Renal cortex interstitium (tissue), 15 donors: ENCODE measurements around the gene SLC47A1. TPM values are rescaled to one million over a fixed set of nuclear protein-coding genes. Genes with fewer than 3 reads are reported as not detected.
A peak's percentile ranks its signal among the peaks of the same experiment; 100 is the strongest.
"Not testable (repeated sequence)": the region's sequence is repeated elsewhere in the genome, so short reads cannot be mapped to it uniquely, and the experiment has no call there.

Experiments
- DNase-seq, 11 donors: peaks; one replicate each; pipeline ENCODE4 v3.0.0-alpha.2; 2013; ENCODE audit warnings: low read depth in 9 of 11, low spot score in 4 of 11; ENCODE audit errors: extremely low read depth in 1 of 11
- long read RNA-seq, 16 experiments: transcript quantifications; one replicate each; lab custom pipeline, GENCODE V29; 2026
- polyA plus RNA-seq, 3 donors: library from polyadenylated mRNA; unstranded; fragments of 120-200 nt; gene quantifications; one replicate each; pipeline ENCODE4 v1.2.1, GENCODE V29; 2013; ENCODE audit not compliant: insufficient read length in 3 of 3

The SLC47A1 gene, protein sequence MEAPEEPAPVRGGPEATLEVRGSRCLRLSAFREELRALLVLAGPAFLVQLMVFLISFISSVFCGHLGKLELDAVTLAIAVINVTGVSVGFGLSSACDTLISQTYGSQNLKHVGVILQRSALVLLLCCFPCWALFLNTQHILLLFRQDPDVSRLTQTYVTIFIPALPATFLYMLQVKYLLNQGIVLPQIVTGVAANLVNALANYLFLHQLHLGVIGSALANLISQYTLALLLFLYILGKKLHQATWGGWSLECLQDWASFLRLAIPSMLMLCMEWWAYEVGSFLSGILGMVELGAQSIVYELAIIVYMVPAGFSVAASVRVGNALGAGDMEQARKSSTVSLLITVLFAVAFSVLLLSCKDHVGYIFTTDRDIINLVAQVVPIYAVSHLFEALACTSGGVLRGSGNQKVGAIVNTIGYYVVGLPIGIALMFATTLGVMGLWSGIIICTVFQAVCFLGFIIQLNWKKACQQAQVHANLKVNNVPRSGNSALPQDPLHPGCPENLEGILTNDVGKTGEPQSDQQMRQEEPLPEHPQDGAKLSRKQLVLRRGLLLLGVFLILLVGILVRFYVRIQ
- 10 to 100 TPM; 16.6 to 24.6 (median 23.5) TPM for polyA plus RNA-seq
- long read RNA-seq, donor 1, partial matches to known transcripts: 0 of 2 reads
- long read RNA-seq, donor 1, other reads (novel, unspliced or antisense): 0 of 2 reads
- long read RNA-seq, donor 2: 0 reads
- long read RNA-seq, donor 3, partial matches to known transcripts: 0 of 3 reads
- long read RNA-seq, donor 3, other reads (novel, unspliced or antisense): 0 of 3 reads
- long read RNA-seq, donor 4, partial matches to known transcripts: 0 of 2 reads
- long read RNA-seq, donor 4, other reads (novel, unspliced or antisense): 0 of 2 reads
- long read RNA-seq, donor 5: 0 reads
- long read RNA-seq, donor 6, partial matches to known transcripts: 12 of 14 reads
- long read RNA-seq, donor 6, other reads (novel, unspliced or antisense): 0 of 14 reads
- long read RNA-seq, donor 7, partial matches to known transcripts: 23 of 26 reads
- long read RNA-seq, donor 7, other reads (novel, unspliced or antisense): 0 of 26 reads
- long read RNA-seq, donor 8: 0 reads
- long read RNA-seq, donor 9, partial matches to known transcripts: 0 of 3 reads
- long read RNA-seq, donor 9, other reads (novel, unspliced or antisense): 0 of 3 reads
- long read RNA-seq, donor 10, partial matches to known transcripts: 28 of 28 reads
- long read RNA-seq, donor 10, other reads (novel, unspliced or antisense): 0 of 28 reads
- long read RNA-seq, donor 11, partial matches to known transcripts: 0 of 4 reads
- long read RNA-seq, donor 11, other reads (novel, unspliced or antisense): 0 of 4 reads
- long read RNA-seq, donor 12: 0 reads
- long read RNA-seq, donor 13: 0 reads
- long read RNA-seq, donor 14, partial matches to known transcripts: 0 of 1 reads
- long read RNA-seq, donor 14, other reads (novel, unspliced or antisense): 0 of 1 reads
- long read RNA-seq, donor 15, partial matches to known transcripts: 0 of 2 reads
- long read RNA-seq, donor 15, other reads (novel, unspliced or antisense): 0 of 2 reads
- long read RNA-seq, donor 16, partial matches to known transcripts: 0 of 4 reads
- long read RNA-seq, donor 16, other reads (novel, unspliced or antisense): 0 of 4 reads

DNA sequence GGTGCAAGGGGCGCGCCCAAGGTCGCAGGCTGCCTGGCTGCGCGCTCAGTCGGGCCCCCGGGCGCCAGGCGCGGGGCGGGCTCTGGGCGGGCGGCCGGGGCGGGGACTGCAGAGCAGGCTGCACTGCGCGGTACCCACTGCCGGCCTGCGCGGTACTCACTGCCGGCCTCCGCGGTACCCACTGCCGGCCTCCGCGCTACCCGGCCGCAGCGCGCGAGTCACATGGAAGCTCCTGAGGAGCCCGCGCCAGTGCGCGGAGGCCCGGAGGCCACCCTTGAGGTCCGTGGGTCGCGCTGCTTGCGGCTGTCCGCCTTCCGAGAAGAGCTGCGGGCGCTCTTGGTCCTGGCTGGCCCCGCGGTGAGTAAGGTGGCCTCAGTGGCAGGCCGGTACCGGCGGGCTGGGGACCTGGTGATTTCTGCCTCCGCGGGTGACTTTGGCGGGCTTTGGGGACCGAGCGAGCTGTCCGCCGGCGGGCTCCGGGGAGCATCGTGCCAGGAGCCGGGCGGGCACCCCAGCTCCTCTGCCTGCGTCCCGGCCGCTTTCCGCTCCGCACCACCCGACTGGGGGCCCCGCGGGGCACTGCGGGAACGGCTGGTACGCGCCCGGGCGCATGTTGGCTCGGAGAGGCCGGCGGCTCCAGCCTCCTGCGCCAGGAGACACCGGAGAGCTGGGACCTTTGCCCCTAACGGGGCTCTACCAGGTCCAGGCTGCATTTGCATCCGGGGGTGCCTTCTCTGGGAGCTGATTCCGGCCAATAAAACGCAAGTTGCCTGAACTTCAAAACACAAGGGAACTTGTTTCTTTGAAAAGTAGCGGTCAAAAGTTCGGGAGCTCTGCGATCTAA lies at the start of gene SLC47A1:
Gene SLC47A1, plus strand, starts transcription at position 137 of the 844 bp plus-strand sequence. Its CDS starts 86 bp downstream, at position 223.
- DNase-seq: peak in 2 of 11 donors; percentile 36 to 38

DNA sequence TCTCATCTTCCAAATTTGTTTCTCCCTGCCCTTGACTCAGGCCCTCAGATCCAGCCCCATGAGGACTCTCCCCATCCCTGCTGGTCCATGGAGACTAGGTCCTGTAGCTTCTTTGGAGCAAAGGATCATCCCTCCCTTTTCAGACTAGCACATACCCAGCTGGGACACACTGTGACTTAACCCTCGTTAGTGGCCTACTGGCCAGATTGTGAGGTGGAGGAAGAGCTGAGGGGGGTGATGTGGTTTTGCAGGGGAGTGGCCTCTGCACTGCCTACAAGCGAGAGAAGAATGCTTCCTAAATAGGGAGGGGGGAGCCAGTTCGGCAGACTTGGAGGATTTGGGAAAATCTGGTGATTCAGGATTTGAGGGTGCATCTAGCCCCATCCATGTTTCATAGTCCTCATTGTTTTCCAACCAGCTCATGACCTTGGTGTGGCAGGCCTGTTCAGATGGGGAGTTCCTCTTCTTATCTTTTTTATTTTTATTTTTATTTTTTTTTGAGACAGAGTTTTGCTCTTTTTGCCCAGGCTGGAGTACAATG lies 47.8 kb upstream of the SLC47A1 start:
- DNase-seq: no peak

DNA sequence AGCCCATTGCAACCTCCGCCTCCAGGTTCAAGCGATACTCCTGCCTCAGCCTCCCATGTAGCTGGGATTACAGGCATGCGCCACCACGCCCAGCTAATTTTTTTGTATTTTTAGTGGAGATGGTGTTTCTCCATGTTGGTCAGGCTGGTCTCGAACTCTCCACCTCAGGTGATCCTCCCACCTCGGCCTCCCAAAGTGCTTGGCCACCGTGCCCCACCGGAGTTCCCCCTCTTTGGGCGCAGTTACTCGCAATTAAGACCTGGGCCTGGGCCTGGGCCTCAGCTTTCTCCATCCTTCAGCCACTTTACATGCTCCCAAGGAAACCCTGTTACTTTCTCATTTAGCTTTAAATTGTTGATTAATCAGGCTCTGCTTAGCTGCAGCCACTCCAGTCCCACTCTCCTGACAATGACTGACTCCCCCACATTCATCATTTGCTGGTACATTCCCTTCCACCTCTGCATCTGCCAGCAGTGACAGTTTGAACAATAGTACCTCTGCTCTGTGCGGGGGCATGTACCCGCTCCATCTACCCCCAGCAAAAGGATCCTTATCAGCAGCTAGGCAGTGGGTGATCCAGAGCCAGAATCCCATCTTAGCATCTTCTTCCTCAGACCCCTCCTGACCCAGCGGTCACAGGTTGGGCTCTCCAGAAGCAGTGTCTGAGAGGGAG lies 47.2 kb upstream of the SLC47A1 start:
- no peak for DNase-seq

DNA sequence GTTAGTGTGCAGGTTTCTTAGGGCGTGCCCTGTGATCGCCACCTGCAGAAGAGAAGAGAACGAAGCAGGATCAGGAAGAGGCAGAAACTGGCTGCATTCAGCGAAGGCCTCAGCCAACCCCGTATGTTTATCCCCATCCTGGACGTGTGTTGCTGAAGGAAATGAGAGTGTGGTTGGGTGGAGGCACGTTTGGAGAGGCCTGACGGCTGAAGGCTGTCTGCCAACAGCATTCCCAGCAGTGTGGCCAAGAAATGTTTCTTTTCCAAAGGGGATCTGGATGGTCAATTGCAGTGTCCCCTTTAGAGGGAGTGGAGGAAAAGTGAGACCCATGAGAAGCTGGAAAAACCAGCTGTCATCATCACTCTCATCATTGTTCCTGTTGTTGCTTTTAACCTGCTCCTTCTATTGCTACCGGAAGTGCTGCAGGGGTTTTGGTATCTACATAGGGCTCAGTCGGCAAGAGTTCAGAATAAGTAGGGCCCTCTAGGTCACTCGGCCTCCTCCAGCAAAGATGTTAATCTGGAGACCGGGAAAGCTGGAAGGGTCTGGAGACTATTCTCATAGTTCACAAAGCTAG lies 46.5 kb upstream of the SLC47A1 start:
- no peak for DNase-seq

DNA sequence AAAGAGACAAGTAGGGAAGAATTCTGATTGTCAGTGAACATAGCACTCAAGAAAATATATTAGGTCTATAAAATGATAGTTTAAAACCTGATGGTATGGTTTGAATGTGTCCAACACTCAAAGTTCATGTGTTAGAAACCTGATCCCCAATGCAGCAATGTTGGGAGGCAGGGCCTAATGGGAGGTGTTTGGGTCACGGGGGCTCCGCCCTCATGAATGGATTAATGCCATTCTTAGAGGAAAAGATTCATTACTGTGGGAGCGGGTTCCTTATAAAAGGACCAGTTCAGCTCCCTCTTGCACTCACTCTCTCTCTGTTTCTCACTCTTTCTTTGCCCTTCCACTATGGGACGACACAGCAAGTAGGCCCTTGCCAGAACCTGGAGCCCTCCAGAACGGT lies 41.5 kb upstream of the SLC47A1 start:
- no peak for DNase-seq

DNA sequence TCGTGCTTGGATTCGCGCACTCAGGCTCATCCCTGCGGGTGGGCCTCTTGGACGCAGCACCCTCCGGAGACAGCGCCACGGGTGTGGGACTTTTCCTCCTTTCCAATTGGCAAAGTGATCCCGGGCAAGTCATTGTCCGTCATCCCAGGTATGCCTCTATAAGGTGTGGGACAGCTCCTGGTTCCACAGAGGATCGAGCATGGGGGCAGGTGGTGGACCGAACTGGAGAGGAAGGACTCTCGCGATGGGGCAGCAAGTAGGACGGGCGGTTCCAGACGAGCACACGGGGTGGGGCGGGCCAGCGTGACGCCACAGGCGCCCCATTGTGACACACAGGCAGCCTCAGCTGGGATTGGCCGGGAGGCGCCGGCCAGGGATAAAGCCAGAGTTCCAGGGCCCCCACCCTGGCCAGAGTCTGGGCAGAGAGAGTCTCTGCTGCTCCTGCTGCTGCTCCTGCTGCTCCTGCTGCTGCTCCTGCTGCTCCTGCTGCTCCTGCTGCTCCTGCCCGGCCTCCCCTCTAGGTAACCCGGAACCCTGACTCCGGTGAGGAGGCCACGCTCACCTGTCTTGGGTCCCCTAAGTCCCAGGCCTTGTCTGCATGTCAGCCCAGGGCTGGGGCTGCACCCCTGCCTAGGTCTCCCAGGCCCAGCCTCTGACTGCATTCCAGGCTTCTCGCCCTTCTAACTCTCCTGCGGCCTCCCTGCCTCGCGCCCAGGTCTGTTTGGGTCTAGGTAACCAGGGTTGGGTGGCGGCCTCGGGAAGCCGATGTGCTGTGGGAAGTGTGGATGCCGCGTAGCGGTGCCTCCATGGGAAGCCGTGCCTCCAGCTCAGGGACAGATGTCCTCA lies 38.5 kb upstream of the SLC47A1 start:
- DNase-seq: no peak

DNA sequence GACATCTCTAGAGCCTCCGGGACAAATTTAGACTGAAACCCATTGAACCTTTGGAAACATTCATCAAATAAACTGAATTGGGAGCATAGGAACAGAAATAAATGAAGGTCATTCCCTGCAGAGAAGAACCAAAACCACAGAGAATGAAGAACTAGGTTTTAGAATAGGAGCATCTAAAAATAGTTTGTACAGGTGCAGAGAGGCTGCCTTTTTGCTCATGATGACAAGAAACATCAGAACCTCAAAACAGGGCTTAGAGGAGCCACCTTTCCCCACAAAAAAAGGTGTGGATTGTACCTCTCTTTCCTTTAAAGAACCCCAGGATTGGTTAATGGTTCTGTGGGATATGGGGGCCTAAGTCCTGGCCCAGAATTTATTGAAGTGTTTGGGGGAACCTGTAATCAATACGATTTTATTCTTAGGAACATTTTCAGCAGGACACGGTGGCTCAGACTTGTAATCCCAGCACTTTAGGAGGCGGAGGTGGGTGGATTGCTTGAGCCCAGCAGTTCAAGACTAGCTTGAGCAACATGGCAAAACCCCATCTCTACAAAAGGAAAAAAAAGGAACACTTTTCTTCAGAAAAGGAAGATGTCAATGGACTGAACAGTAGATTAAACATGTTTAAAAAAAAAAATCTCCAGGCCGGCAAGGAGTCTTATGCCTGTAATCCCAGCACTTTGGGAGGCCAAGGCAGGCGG lies 37.7 kb upstream of the SLC47A1 start:
- DNase-seq: no peak

DNA sequence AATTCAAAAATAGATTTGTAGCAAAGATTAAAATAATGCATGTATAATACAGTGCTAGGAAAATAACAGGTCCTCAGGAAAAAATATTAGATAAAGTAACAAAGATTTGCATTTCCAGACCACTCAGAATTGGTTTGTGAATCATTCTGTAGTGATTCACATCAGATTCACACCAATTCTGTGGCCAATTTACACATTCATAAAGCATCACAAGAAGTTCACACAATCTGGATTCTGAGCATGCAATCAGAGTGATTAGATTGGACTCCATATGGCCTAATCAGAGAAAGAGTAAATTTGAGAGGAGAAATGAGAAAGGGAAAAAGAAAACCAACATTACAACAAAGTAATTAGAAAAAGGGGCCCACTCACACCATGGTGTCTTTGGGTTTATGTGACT lies 36.0 kb upstream of the SLC47A1 start:
- DNase-seq: no peak

DNA sequence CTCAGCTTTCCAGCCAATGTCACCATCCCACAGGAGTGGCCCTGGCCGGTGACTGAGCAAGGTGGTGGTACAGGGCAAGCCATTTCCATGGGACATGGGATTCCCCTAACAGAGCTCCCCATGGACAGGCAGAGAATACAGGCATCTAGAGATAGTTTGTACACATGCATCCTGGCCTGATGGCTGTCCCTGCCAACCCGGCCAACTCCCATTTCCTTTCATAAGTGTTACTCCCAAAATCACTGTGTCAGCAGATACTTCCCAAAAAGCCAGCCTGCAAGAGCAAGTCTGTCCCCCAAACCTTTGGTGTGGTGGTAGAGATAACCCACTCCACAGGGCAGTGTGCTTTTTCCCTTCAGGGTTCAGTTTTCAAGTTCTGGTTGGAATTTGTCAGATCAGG lies 32.4 kb upstream of the SLC47A1 start:
- DNase-seq: no peak

DNA sequence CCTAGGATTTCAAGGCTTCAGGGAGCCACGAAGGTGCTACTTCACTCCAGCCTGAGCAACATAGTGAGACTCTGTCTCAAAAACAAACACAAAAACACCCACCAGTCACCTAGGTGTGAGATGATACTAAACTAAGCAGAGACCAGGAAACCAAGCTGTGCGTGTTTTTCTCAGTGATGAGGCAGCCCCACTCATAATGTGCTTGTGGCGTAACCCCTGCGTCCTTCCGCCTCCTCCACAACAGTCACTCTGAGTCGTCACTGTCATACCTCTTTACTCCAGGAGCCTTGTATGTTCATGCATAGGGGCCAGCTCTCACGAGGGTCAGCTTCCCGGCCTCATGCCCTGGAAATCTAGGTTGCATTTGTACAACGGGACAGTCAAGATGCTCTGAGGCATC lies 31.1 kb upstream of the SLC47A1 start:
- DNase-seq: no peak

DNA sequence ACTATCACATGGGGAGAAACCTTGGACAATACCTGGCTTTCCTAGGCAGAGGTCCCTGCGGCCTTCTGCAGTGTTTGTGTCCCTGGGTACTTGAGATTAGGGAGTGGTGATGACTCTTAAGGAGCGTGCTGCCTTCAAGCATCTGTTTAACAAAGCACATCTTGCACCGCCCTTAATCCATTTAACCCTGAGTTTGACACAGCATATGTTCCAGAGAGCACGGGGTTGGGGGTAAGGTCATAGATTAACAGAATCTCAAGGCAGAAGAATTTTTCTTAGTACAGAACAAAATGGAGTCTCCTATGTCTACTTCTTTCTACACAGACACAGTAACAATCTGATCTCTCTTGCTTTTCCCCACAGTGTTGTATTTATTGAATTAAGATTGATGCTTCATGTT lies 28.1 kb upstream of the SLC47A1 start:
- not testable (repeated sequence) for DNase-seq

DNA sequence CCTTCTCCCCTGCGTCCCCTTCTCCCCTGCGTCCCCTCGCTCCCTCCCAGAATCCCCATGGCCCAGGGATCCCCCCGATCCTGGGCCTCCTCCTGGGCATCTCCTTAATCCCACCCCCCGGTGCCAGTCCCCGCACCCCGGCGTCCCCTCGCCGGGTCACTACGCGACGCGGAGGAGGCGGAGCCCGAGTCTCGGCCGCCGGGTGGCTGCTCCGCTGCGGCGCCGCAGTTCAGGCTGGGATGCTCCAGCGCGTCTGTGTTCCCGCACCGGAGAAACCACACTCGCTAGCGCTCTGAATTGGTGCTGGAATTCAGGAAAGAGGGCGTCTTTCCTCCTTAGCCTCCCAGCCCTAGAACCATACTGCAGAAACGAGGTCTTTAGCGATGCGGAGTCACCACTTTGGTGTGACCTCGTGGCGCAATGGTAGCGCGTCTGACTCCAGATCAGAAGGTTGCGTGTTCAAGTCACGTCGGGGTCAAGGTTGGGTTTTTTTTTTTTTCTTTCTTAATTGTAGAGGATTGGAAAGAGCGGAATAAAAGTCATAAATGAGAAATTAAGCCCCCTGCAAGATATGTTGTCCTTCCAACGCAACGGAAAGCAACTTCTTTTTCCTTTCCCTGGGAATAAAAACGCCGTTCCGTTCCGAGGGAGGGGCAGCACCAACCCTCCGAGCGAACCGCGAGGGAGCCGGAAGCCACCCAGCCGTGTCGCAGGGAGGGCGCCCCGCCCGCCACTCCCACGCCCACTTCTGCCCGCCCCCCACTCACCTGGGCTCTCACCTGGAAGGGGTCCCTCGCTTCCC lies 25.7 kb upstream of the SLC47A1 start:
- DNase-seq: peak; percentile 85 to 96 (median 89)

DNA sequence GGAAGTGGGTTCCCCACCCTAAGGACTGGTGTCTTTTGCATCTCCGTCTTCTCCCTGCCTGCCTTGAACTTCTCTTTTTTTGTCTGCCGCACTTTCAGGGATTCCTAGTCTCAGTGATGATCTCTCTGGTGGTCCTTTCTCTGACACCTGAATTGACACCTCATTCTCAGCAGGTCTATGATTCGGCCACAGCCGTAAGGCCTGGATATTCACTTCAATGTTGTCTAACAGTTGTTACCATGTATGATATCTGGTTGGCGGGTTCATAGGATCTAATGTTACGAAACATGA lies 25.1 kb upstream of the SLC47A1 start:
- no peak for DNase-seq

DNA sequence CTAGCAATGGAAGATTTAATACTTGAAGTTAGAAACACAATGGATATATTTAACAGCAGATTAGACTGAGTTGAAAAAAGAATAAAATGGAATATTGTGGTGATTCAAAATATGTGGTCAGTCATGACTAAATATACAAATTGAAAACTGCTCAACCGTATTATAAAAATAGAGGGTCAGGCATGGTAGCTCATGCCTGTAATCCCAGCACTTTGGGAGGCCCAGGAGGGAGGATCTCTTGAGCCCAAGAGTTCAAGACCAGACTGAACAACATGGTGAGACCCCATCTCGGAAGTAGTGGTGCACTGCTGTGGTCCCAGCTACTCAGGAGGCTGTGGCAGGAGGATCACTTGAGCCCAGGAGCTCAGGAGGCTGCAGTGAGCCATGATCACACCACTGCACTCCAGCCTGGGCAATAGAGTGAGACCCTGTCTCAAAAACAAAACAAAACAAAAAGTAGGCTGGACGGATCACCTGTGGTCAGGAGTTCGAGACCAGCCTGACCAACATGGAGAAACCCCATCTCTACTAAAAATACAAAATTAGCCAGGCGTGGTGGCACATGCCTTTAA lies 24.3 kb upstream of the SLC47A1 start:
- not testable (repeated sequence) for DNase-seq
